Peyer's patch (tissue), 4 donors: ENCODE results near the gene TMEM145. TPM values are rescaled to one million over a fixed set of nuclear protein-coding genes. Genes with fewer than 3 reads are reported as not detected.

Experiments
- DNase-seq, 3 donors: peaks; one replicate each; pipeline ENCODE4 v3.0.0-alpha.2; 2017 to 2019
- H3K27ac ChIP-seq, 4 donors: fragments of 200-600 bp; sonication (generic); one replicate each; pipeline ENCODE4 v1.5.1; 2016 to 2019
- H3K27me3 ChIP-seq, 2 donors: fragments of 200-600 bp; sonication (generic); one replicate each; pipeline ENCODE4 v1.5.1; 2019
- H3K36me3 ChIP-seq, 3 donors: fragments of 200-600 bp; sonication (generic); one replicate each; pipeline ENCODE4 v1.5.1; 2016 to 2019
- H3K4me1 ChIP-seq, 4 donors: fragments of 200-600 bp; sonication (generic); one replicate each; pipeline ENCODE4 v1.5.1; 2016 to 2019
- H3K4me3 ChIP-seq, 4 donors: fragments of 200-600 bp; sonication (generic); 1 replicate in 3 of 4; 2 replicates in 1 of 4; pipeline ENCODE4 v1.5.1; 2016 to 2019; ENCODE audit warnings: mild to moderate bottlenecking in 1 of 4
- H3K9me3 ChIP-seq, 4 donors: fragments of 200-600 bp; sonication (generic); one replicate each; pipeline ENCODE4 v1.5.1; 2016 to 2019; ENCODE audit warnings: mild to moderate bottlenecking in 1 of 4
- CTCF ChIP-seq, 6 experiments: fragments of 450-650 bp in 4 of 6; fragments of 200-600 bp in 2 of 6; sonication (generic) in 1 of 6; IDR thresholded peaks; one replicate each; pipeline ENCODE4 v1.5.1; 2017 to 2019; ENCODE audit warnings: antibody characterized with exemption in 6 of 6, mild to moderate bottlenecking in 3 of 6, moderate library complexity in 1 of 6
- POLR2A ChIP-seq, 2 donors: fragments of 450-650 bp; IDR thresholded peaks; one replicate each; pipeline ENCODE4 v1.5.1; 2017; ENCODE audit warnings: antibody characterized with exemption in 2 of 2, mild to moderate bottlenecking in 2 of 2, moderate library complexity in 2 of 2
- total RNA-seq, 4 donors: library from RNA; depleted of rRNA; stranded (reverse); fragments of >200 nt; gene quantifications; one replicate each; pipeline ENCODE4 v1.1.0, GENCODE V29; 2016

The TMEM145 gene
- total RNA-seq, 4 donors from 2014 or later = not detected

GRCh38 chr19:42350417-42350816 is 37.3 kb downstream of the TMEM145 start:
- Histone ChIP-seq H3K27me3 (no peaks in the 10 kb centered on the region), H3K4me3 (no peak overlapping the region), H3K4me1 (no peaks in the 10 kb centered on the region), H3K9me3 (no peaks in the 10 kb centered on the region), H3K27ac (no peak overlapping the region), H3K36me3 (peaks cover 0 to 31% (median 0%) of the 10 kb centered on the region in 3 donors)
- no peak for DNase-seq
- TF ChIP-seq POLR2A (IDR thresholded peaks at IDR 0.05) (no peak), CTCF (IDR thresholded peaks at IDR 0.05) (no peak)

GRCh38 chr19:42351079-42351735 is 38.1 kb downstream of the TMEM145 start:
- Histone ChIP-seq H3K4me1 (no peaks in the 10 kb centered on the region), H3K4me3 (no peak overlapping the region), H3K9me3 (no peaks in the 10 kb centered on the region), H3K27ac (no peak overlapping the region), H3K27me3 (no peaks in the 10 kb centered on the region), H3K36me3 (peaks cover 0 to 35% (median 0%) of the 10 kb centered on the region in 3 donors)
- no peak for TF ChIP-seq CTCF (IDR thresholded peaks at IDR 0.05)
- TF ChIP-seq POLR2A (IDR thresholded peaks at IDR 0.05) = no peak
- DNase-seq = no peak

- H3K27ac ChIP-seq = no peak overlapping the region
- H3K27me3 ChIP-seq = no peaks in the 10 kb centered on the region
- TF ChIP-seq CTCF (IDR thresholded peaks at IDR 0.05) = no peak
- no peak for TF ChIP-seq POLR2A (IDR thresholded peaks at IDR 0.05)
- no peak overlapping the region for H3K4me3 ChIP-seq
- no peaks in the 10 kb centered on the region for H3K4me1 ChIP-seq
- H3K9me3 ChIP-seq = no peaks in the 10 kb centered on the region
- no peak for DNase-seq
- peaks cover 0 to 47% (median 0%) of the 10 kb centered on the region in 3 donors for H3K36me3 ChIP-seq
Observed at GRCh38 chr19:42352301-42353259, 39.5 kb downstream of the TMEM145 start.

GRCh38 chr19:42353341-42354015 is 40.4 kb downstream of the TMEM145 start:
- Histone ChIP-seq H3K27ac (no peak overlapping the region), H3K9me3 (no peaks in the 10 kb centered on the region), H3K4me3 (no peak overlapping the region), H3K27me3 (no peaks in the 10 kb centered on the region), H3K4me1 (no peaks in the 10 kb centered on the region), H3K36me3 (peaks cover 0 to 41% (median 0%) of the 10 kb centered on the region in 3 donors)
- no peak for TF ChIP-seq POLR2A (IDR thresholded peaks at IDR 0.05)
- DNase-seq = no peak

- no peak for DNase-seq
- H3K36me3 ChIP-seq = peaks cover 0 to 48% (median 0%) of the 10 kb centered on the region in 3 donors
- TF ChIP-seq CTCF (IDR thresholded peaks at IDR 0.05) = no peak
- no peak for TF ChIP-seq POLR2A (IDR thresholded peaks at IDR 0.05)
- no peak overlapping the region for H3K4me3 ChIP-seq
- no peak overlapping the region for H3K27ac ChIP-seq
- no peaks in the 10 kb centered on the region for H3K27me3 ChIP-seq
- no peaks in the 10 kb centered on the region for H3K4me1 ChIP-seq
- H3K9me3 ChIP-seq = no peaks in the 10 kb centered on the region
Observed at GRCh38 chr19:42355896-42356295, 42.8 kb downstream of the TMEM145 start.
